ENCODE results near the gene LRRC4C.

LRRC4C gene

DNA sequence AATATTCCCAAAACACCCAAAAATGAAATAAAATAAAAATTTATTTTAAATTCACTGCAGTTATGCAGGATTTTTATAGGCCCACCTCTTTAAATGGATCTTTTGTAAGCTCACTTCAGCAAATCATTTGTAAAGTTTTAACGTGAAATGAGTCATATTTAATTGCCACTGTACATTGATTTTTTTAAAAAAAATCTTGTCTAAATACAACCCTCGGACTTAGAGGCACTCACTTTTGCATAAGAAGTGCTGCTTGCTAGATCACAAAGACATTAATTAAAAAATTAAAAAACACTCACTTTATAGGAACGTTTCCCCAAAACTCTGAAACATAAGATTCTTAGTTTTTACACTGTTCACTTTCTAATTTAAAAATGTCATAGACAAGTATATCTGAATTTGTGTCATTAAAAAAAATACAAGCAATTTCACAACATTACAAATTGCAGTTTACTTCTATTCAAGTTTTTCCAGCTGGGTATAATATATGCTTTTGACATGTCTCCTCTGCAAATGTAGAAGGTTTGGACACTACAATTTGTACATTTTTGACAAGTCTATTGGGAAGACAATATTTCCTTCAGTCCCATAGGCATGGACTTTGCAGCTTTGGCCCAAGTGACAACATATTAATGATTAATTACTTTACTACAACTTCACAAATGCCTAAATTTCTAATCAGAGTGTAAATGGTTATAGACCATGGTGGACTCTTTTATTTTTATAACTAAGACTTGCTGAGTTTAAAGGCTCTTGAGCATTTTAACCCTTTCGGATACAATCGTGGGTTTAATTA lies 1088.4 kb downstream of the LRRC4C start:
- no peaks in the 10 kb centered on the region for H3K27me3 ChIP-seq (replicated peaks; ENCODE audit: control insufficient read depth, insufficient read depth, low read length)
- no peaks in the 10 kb centered on the region for H3K36me3 ChIP-seq (ENCODE audit: control insufficient read depth, insufficient read depth, low read length)
- no peak for DNase-seq (ENCODE audit: extremely low read depth, insufficient read length)
- H3K4me3 ChIP-seq (replicated peaks; ENCODE audit: low read depth, low read length) = no peak overlapping the region
- TF ChIP-seq, protein P1, sequence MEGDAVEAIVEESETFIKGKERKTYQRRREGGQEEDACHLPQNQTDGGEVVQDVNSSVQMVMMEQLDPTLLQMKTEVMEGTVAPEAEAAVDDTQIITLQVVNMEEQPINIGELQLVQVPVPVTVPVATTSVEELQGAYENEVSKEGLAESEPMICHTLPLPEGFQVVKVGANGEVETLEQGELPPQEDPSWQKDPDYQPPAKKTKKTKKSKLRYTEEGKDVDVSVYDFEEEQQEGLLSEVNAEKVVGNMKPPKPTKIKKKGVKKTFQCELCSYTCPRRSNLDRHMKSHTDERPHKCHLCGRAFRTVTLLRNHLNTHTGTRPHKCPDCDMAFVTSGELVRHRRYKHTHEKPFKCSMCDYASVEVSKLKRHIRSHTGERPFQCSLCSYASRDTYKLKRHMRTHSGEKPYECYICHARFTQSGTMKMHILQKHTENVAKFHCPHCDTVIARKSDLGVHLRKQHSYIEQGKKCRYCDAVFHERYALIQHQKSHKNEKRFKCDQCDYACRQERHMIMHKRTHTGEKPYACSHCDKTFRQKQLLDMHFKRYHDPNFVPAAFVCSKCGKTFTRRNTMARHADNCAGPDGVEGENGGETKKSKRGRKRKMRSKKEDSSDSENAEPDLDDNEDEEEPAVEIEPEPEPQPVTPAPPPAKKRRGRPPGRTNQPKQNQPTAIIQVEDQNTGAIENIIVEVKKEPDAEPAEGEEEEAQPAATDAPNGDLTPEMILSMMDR (IDR thresholded peaks at IDR 0.05; ENCODE audit: insufficient read depth, low read length, poor library complexity, severe bottlenecking) = no peak

DNA sequence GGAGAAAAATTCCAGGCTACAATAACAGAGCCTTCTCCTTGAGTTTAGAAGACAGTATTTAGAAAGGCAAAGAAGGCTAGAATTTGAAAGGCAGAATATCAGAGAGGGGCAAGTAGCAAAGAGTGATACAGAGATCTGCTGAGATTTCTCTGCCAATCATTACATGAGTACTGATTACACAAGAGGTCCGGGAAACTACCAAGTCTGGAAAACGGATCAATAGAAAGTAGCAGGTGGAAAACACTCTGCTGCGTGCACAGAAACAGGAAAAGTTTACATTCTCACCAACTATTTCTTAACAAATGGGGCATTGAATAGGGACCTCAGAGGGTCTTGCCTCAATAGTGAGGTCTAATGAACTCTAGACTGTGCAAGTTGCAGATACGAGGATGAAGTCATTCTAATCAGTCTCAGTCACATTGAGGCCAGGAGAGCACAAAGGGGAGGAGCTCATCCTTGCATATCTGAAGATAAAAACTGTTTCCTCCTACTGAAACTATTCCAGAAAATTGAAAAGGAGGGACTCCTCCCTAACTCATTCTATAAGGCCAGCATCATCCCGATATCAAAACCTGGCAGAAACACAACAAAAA lies 1099.2 kb downstream of the LRRC4C start:
- TF ChIP-seq, protein P1 (IDR thresholded peaks at IDR 0.05; ENCODE audit: insufficient read depth, low read length, poor library complexity, severe bottlenecking) = no peak
- Histone ChIP-seq H3K36me3 (ENCODE audit: control insufficient read depth, insufficient read depth, low read length) (no peaks in the 10 kb centered on the region), H3K27me3 (replicated peaks; ENCODE audit: control insufficient read depth, insufficient read depth, low read length) (no peaks in the 10 kb centered on the region)

GRCh38 chr11:40354121-40354520 lies 1105.3 kb downstream of the LRRC4C start:
- TF ChIP-seq, protein P1 (IDR thresholded peaks at IDR 0.05; ENCODE audit: insufficient read depth, low read length, poor library complexity, severe bottlenecking) = no peak
- Histone ChIP-seq H3K36me3 (ENCODE audit: control insufficient read depth, insufficient read depth, low read length) (no peaks in the 10 kb centered on the region), H3K4me3 (replicated peaks; ENCODE audit: low read depth, low read length) (no peak overlapping the region), H3K27me3 (replicated peaks; ENCODE audit: control insufficient read depth, insufficient read depth, low read length) (no peaks in the 10 kb centered on the region)
- no peak for DNase-seq (ENCODE audit: extremely low read depth, insufficient read length)

More for the DNA sequence above, 1099.2 kb downstream of the LRRC4C start:
- no peak overlapping the region for H3K4me3 ChIP-seq (replicated peaks; ENCODE audit: low read depth, low read length)
- no peak for DNase-seq (ENCODE audit: extremely low read depth, insufficient read length)

DNA sequence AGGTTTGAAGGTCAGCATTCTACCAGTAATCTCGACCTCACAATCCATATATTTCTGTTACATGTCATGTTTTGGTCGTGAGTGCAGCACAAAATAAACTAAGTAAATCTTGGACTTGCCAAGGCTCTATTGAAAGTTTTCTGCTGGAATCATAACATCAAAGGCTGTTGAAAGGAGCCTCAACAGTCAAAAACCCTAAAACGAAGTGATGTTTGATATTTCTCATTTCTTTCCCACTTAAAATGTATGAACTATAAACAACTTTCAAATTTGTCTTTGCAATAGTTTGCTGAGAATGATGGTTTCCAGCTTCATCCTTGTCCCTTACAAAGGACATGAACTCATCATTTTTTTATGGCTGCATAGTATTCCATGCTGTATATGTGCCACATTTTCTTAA lies 1118.5 kb downstream of the LRRC4C start:
- no peak for DNase-seq (ENCODE audit: extremely low read depth, insufficient read length)
- Histone ChIP-seq H3K27me3 (replicated peaks; ENCODE audit: control insufficient read depth, insufficient read depth, low read length) (no peaks in the 10 kb centered on the region), H3K4me3 (replicated peaks; ENCODE audit: low read depth, low read length) (no peak overlapping the region), H3K36me3 (ENCODE audit: control insufficient read depth, insufficient read depth, low read length) (no peaks in the 10 kb centered on the region)
- TF ChIP-seq, protein P1 (IDR thresholded peaks at IDR 0.05; ENCODE audit: insufficient read depth, low read length, poor library complexity, severe bottlenecking) = no peak

DNA sequence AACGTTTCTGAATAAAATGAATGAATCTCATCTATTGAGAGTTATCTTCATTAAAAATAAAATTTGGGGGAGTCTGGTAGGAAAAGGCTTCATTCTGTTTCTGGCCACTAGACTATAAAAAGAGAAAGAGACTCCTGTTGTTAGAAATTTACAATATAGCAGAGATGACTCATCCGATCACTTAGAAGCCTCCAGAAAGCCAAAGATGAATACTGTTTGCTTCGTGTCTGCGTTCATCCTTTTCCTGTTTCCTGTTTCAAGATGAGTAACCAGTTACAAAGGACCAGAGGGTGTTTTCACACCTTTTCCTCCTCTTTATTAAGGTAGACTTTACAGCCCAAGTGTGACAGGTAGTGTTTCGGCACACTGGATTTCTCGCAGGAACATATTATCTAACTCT lies 1120.7 kb downstream of the LRRC4C start:
- Histone ChIP-seq H3K27me3 (replicated peaks; ENCODE audit: control insufficient read depth, insufficient read depth, low read length) (no peaks in the 10 kb centered on the region), H3K36me3 (ENCODE audit: control insufficient read depth, insufficient read depth, low read length) (no peaks in the 10 kb centered on the region), H3K4me3 (replicated peaks; ENCODE audit: low read depth, low read length) (no peak overlapping the region)
- no peak for DNase-seq (ENCODE audit: extremely low read depth, insufficient read length)
- TF ChIP-seq, protein P1 (IDR thresholded peaks at IDR 0.05; ENCODE audit: insufficient read depth, low read length, poor library complexity, severe bottlenecking) = no peak
